ENCODE data around the gene KRTAP5-5.
"Not testable (repeated sequence)": the region's sequence is repeated elsewhere in the genome, so short reads cannot be mapped to it uniquely, and the experiment has no call there.

GRCh38 chr11:1670457-1670856 is 40.9 kb downstream of the KRTAP5-5 start:
- TF ChIP-seq CTCF (conservative IDR thresholded peaks at IDR 0.05; ENCODE audit: low read length); EZH2phosphoT487 (IDR thresholded peaks at IDR 0.05; ENCODE audit: borderline replicate concordance): not testable (repeated sequence)

Measured in Loucy (cell line).